GM21717 (cell line): ENCODE data around the gene NOCT.
"Not testable (repeated sequence)": the region's sequence is repeated elsewhere in the genome, so short reads cannot be mapped to it uniquely, and the experiment has no call there.

Experiments
- ATAC-seq: cut with Tn5 transposase; IDR thresholded peaks from one replicate; pipeline ENCODE4 v1.9.1; 2021; ENCODE audit warnings: mild to moderate bottlenecking, moderate library complexity; ENCODE audit not compliant: unreplicated experiment

The NOCT gene

DNA sequence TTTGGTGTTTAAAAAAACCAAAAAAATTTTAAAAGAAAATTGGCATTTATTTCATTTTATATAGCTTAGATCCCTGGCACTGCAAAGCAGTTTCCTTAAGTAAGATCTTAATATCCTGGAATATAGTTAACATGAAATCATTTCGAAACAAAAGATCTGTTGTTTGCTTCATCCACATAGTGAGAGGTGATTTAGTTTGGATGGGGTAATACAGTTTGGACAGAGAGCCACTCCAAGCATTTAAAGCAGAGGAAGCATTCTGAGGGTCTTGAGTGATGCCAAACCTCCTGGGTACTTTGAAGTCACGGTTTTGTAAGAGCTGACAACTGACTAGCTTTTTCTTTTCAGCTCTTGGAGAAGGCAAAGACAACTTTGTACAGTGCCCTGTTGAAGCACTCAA, 28.7 kb downstream of the NOCT start:
- ATAC-seq, result no peak

DNA sequence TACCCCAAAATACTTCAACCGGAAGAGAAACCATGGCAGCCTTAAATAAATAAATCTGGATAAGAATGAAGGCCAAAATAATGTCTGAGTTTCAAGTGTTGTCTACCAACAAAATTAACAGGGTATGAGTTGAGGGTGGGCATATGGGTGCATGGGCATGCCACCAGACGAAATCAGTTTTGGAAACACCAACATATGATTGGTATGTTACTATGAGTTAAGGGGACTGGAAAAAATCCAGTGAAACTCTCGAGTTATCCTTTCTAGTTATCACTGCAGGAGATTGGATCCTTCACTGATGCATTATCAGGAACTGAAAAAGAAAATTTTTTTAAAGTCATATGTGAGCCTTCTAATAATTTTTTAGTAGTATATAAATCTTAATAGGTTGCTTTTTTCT, 32.4 kb downstream of the NOCT start:
- no peak for ATAC-seq

DNA sequence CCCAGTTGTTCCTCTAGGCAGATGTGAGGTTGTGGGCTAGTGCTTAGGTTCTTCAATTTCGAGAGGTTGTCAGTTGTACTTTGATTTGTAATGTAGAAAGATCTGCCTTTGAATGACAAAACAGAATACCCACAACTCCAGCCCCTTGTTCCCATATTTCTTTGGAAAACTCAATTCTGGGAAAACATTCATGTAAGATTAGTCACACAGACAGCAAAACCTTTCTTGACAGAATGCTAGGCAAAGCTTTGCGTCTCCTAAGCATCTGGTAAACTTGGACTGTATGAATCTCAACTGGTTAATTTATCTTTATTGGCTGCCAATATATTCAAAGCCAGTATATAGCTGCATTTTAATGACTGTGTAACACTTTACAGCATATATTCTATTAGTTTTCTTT, 34.9 kb downstream of the NOCT start:
- ATAC-seq, result no peak

DNA sequence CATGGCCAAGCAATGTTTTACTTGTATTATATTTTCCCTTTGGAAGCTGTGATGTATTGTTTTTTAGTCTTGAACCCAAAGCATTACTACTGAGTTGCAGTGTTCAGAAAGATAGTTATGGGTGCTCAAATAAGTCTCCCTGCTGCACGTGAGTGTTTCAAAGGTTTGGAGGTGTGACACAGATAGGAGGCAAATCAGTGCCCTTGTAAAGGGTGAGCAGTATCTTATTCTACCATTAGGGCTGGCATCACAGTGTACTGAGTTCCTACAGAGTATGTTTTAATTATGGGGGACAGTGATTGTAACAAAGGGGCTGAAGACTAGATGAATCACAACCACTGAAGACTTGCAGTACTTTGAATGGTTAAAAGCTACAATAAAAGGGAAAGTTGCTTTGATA, 38.3 kb downstream of the NOCT start:
- no peak for ATAC-seq

DNA sequence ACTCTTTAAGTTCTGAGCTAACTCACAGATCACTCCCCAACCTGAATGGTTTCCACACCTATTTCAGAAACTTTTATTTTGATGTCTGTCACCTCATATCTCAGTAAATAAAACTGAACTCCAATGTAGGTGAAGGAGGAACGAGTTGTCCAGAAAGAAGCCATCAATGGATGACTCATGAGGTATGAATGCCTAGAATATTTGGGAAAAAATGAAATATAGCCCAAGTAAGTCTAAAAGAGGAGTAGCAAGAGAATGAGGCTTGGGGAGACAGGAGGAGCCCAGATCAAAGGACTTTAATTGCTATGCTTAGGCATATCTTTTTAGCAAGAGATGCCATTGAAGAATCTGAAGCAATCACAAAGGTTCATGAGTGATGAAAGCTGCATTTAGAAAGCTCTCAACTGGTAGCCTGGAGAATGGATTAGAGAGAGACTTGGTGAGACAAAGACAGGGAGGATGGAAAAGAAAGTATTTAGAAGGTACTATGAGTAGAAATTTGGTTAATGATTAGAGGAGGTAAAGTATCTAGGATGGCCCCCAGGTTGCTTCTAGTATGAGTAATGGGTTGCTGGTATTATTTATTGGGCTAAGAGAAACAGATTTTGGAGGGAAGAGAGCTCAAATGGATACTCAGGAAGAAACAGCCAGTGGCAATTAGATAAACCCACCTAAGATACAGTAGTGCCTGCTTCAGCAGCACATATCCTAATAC, 39.4 kb downstream of the NOCT start:
- no peak for ATAC-seq

DNA sequence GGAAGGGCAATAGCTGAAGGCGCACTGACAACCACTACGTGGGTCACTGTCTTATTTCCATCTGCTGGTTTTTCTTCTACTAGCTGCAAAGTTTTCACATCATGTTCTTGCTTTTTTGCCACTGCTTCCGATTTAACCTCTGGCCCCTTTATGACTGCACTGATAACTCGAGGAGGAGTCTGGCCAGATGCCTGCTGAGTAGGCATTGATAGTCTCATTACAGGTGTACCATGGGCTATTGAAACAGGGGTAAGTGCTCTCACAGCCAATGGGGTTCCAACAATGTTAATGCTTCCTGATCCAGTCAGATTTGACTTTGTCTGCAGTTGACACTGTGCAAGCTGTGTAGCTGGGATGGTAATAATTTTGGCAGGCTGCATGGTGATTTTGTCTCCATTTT, 43.4 kb downstream of the NOCT start:
- not testable (repeated sequence) for ATAC-seq

DNA sequence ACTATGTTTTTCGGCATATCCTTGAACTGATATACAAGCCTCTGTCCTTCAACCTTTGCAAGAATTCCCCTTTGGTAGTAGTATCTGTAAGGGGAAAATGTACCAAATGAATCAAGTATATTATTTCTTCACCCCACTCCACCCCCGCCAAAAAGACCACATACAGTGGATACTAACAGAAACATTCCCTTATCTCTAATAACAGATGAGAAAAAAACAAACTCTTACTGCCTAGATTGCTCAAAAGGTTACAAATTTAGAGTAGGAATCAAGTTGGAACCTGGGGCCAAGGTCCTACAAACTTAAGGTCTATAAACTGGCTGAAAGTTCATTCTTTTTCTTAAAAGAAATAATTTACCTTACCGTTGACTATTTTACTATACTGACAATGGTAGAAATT, 45.0 kb downstream of the NOCT start:
- no peak for ATAC-seq

DNA sequence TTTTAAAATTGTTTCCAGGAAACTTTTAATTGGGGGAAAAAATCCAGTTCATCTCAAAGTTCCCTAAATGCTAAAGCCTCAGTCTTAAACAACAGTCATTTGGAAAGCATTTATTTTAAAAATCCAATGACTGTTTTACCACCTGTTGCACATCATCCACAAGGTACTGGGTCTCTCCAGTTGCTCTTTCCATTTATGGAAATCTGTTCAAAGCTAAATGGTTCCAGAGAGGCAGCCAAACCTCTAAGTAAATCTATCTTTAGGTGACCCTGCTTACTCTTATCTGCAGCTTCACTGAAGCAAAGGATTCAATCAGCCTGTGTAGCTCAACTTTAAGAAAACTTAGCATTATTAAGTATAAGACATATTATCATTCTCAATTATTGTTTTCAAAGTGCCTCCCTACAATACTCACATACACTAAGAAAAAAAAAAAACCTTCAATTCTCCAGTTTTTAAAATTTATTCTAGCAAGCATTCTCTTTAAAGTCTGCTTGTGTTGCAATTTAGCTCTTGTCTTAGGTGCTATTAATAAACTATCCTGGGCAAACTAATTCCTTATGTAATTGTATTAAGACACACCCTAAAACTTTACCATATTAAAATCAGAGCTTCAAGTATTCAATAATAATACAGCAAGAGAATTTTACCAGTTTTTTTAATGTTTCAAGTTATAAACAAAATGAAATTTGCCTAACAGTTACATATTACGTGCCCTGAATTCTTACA, 60.6 kb downstream of the NOCT start:
- no peak for ATAC-seq

DNA sequence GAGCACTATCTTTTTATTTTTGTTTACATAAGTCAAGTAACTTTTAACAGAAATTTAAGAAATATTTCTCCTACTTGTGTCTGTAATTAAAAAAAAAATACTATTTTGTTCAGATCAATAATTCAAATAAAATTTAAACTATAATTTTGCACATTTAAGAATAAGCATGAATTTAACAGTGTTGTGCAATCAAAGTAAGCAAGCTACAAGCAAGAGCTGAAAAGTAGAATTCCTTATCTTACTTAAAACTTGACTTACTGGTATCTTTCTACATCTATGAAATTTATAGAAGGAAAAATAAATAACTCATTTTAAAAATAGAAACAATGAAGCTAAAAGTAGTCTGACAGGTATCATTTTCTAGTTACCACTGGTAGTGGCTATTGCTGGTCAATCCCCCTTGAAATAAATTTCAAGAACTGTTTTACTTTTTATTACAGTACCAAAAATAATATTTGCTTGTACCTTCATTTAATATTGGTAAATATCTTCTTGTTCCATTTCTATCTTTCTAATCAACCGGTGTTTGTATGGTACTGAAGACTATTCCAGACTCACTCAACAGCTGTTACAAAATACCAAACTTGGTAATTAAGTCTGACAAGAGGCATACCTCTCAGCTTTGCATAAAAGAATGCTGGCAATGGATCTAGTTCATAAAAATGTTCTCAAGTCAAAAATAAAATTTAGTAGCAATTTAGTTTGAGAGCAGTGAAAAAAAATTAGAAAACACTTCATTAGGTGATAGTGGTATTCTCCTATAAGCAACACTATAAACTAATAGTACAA, 62.2 kb downstream of the NOCT start:
- no peak for ATAC-seq

DNA sequence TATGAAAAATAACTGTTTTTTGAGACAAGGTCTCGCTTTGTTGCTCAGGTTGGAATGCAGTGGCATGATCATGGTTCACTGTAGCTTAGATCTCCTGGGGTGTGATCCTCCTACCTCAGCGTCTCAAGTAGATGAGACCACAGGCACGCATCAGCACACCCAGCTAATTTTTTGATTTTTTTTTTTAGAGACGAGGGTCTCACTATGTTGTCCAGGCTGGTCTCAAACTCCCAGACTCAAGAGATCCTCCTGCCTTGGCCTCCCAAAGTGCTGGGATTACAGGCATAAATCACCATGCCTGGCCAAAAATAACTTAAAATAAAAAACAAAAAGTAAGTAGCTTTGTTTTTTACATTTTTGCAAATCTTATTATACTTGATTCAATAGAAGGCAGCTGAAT, 63.3 kb downstream of the NOCT start:
- ATAC-seq, result no peak

DNA sequence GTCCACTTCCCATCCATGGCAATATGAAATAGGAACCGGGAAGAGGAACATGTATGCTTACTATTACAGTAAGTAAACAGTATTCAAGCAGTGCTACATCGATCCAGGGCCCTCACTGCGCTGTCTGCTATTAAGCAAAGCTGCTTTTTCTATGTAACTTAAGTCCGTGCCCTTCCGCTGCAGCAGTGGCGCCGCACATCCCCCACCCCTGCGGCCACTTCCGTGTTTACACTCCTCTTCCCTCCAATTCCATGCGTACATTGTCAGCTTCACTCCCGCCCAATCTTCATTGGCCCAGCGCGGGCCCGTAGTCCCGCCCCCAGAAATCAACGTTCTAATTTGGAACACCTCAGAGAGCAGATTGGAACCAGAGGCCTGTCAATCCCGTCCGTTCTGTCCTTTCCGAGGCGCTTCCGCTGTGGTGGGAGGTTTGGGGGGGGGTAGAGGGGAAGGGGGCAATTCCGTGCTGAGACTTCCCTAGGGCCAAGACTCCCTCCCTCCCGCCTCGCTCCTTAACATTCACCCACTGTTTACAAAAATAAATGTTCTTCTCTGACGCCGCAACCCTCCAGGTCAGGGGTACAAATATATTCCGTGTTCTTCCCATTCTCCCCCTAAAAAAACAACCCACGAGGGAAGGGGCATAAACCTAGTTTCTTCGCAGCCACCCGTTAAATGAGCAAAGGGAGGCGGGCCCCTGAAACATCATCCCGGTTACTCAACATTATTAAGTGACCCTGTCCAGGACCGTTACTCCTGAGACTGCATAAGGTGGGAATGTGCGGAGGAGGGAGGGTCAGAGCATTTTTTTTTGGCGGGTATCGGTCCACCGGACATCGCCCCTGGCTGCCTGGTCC, 67.4 kb downstream of the NOCT start:
- peak; percentile 87 for ATAC-seq

DNA sequence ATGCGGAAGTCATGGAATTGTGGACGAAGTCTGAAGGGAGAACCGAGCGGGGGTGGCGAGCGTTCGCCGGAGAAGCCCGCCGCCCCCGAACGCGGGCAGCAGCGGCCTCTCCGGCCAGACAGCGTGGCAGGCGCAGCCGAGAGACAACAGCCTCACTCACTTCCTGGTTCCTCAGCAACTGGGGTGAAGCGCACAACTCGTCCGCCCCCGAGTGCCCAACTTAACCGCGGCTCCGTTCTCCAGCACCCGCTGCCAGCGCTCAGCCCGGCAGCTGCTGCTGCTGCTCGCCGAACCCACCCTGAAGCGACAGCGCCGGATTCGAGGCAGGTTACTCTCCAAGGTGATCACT, 68.0 kb downstream of the NOCT start:
- peak; percentile 35 for ATAC-seq

DNA sequence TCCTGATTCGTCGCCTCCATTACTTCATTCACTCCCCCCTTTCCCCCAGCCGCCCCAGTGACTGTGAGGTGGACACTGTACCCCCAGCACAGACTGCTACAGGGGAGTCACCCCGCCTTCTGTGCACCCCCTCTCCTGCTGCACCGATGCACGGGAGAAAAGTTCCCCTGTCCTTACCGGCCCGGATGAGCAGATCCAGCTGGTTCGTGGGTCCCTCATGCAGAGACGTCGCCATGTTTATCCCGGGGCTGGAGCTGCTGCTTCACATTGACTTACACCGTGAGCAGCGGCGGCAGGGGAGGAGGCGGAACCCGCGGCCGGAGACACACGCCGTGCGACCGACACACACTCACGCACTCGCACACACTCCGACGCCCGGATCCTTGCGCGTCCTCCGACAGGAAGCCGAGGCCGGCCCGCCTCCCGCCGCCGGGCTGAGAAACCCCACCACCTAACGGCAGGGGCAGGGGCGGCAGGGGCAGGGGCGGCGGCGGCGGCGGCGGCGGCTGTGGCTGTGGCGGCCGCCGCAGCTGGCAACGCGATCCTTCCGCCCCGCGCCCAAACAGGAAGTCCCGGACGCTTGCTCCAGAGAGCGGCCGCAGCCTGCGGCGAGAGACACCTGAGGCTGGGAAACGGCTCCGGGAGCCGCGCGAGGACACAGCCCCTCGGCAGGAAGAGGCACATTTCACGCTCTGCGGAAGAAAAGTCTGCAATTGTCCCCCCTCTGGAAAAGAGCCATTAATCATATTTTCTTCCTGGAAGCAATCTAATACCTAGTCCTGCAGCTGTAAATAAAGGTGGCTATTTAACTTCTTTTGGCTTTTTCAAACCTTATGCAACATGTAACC, 68.6 kb downstream of the NOCT start:
- ATAC-seq, result peak; percentile 63

DNA sequence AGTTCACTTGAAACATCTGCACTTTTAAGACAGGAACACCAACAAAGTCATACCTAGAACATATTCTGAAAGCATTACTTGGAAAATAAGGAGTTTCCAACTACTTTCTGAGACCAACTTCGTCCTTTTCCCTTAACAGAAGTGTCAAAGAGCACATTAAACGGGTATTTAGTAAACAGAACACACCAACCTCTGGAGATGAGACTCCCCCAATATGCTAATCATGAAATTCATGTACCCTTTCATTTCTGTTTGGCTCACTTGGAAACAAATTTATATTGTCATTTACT, 69.2 kb downstream of the NOCT start:
- no peak for ATAC-seq

DNA sequence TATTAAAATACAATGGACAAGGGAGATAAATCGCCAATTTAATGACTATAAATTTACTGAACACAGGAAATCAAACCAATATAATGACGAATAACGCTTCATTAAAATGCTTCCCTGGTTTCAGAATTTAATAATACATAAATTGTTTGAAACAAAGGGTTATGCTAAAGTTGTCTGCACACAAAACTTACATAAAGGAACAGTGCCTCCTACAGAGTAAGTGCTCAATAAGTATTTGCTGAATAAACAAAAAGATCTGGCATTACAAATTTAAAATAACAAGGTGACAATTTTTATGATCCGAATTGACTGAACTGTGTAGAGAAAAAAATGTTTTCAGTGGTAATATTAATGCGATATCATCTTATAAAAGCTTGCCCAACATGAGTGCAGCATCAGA, 69.6 kb downstream of the NOCT start:
- ATAC-seq, result no peak

DNA sequence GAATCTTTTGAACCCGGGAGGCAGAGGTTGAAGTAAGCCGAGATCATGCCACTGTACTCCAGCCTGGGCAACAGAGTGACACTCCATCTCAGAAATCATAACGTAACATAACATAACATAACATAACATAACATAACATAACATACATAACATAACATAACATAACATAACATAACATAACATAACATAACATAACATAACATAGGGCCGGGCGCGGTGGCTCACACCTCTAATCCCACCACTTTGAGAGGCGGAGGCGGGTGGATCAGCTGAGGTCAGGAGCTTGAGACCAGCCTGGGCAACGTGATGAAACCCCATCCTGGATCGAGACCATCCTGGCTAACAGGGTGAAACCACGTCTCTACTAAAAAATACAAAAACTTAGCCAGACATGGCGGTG, 76.7 kb downstream of the NOCT start:
- no peak for ATAC-seq
